ENCODE data around the gene BCL10.

- TF ChIP-seq, protein P1, sequence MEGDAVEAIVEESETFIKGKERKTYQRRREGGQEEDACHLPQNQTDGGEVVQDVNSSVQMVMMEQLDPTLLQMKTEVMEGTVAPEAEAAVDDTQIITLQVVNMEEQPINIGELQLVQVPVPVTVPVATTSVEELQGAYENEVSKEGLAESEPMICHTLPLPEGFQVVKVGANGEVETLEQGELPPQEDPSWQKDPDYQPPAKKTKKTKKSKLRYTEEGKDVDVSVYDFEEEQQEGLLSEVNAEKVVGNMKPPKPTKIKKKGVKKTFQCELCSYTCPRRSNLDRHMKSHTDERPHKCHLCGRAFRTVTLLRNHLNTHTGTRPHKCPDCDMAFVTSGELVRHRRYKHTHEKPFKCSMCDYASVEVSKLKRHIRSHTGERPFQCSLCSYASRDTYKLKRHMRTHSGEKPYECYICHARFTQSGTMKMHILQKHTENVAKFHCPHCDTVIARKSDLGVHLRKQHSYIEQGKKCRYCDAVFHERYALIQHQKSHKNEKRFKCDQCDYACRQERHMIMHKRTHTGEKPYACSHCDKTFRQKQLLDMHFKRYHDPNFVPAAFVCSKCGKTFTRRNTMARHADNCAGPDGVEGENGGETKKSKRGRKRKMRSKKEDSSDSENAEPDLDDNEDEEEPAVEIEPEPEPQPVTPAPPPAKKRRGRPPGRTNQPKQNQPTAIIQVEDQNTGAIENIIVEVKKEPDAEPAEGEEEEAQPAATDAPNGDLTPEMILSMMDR (IDR thresholded peaks at IDR 0.05), result no peak
- TF ChIP-seq EP300 (IDR thresholded peaks at IDR 0.05) (no peak), POLR2A (IDR thresholded peaks at IDR 0.05) (no peak)
These were observed 35.8 kb downstream of the BCL10 start for GRCh38 chr1:85240643-85241042.
